GM10847 (cell line): ENCODE results near the gene TDRD3.

Source experiments
- POLR2A ChIP-seq: IDR thresholded peaks from 2 replicates; pipeline ENCODE4 v1.6.1; 2011; ENCODE audit not compliant: insufficient read length; ENCODE audit errors: extremely low read depth

TDRD3 gene

GRCh38 chr13:60396783-60397703 lies at the start of gene TDRD3:
TSS of gene TDRD3 (plus strand) at chr13:60397220. CDS start at chr13:60397365, 145 bp downstream.
- TF ChIP-seq POLR2A: peak; percentile 70

- TF ChIP-seq POLR2A: no peak
These were observed 49.3 kb upstream of the TDRD3 start for GRCh38 chr13:60347690-60348089.

GRCh38 chr13:60348097-60348496 lies 48.9 kb upstream of the TDRD3 start:
- no peak for TF ChIP-seq POLR2A

- TF ChIP-seq POLR2A: no peak
These were observed 45.7 kb upstream of the TDRD3 start for GRCh38 chr13:60351326-60351725.

GRCh38 chr13:60351855-60352615 lies 45.0 kb upstream of the TDRD3 start:
- TF ChIP-seq POLR2A: no peak

- no peak for TF ChIP-seq POLR2A
These were observed 44.4 kb upstream of the TDRD3 start for GRCh38 chr13:60352644-60353043.

GRCh38 chr13:60355056-60355455 lies 42.0 kb upstream of the TDRD3 start:
- TF ChIP-seq POLR2A: no peak

GRCh38 chr13:60356970-60357369 lies 40.0 kb upstream of the TDRD3 start:
- TF ChIP-seq POLR2A: no peak

- TF ChIP-seq POLR2A: no peak
These were observed 38.6 kb upstream of the TDRD3 start for GRCh38 chr13:60358453-60358852.

GRCh38 chr13:60363288-60363687 lies 33.7 kb upstream of the TDRD3 start:
- TF ChIP-seq POLR2A: no peak

GRCh38 chr13:60369242-60369641 lies 27.8 kb upstream of the TDRD3 start:
- no peak for TF ChIP-seq POLR2A

GRCh38 chr13:60370343-60370742 lies 26.7 kb upstream of the TDRD3 start:
- no peak for TF ChIP-seq POLR2A

- no peak for TF ChIP-seq POLR2A
These were observed 24.9 kb upstream of the TDRD3 start for GRCh38 chr13:60372141-60372540.

GRCh38 chr13:60379837-60380565 lies 17.0 kb upstream of the TDRD3 start:
- no peak for TF ChIP-seq POLR2A

- TF ChIP-seq POLR2A: no peak
These were observed 12.1 kb upstream of the TDRD3 start for GRCh38 chr13:60384911-60385310.
